ENCODE results near the gene CHTF8.

The CHTF8 gene

DNA sequence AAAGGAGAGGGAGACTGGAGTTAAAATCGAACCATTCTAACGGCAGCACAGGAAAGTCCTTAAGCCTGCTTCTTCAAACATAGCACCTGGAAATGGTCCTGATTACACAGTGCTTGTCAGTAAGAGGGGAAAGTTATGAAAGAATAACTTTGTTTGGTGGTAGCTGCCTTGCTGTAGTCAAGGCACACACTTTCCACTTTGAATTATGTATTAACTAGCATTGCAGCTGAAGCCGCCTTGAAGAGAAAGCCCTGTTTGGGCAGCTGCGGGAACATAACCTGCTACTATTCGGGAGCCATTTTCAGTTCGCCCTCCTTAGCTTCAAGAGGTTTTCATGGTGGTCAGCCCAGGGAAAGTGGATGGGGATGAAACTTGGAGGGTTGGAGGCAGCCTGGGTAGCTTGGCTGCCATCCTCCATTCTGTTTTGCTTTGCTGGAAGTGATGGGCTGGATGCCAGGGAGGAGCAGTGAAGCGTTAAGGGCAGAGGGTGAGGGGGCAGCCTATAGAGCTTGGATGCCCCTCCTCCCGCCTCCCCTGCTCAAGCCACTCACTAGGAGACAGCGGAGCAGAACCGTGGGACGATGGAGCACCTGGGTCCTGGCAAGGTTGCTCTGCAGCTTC is 32.2 kb downstream of the CHTF8 start:
- Histone ChIP-seq H3K36me3 (ENCODE audit: insufficient read depth, low read length) (no peaks in the 10 kb centered on the region), H3K9me3 (ENCODE audit: control insufficient read depth, insufficient read depth, low read length) (no peaks in the 10 kb centered on the region), H3K9ac (ENCODE audit: low read depth, low read length) (no peak overlapping the region; the same call in 1 of the 2 replicates), H3K4me1 (ENCODE audit: insufficient read depth, low read length) (peaks cover 31% of the 10 kb centered on the region)

DNA sequence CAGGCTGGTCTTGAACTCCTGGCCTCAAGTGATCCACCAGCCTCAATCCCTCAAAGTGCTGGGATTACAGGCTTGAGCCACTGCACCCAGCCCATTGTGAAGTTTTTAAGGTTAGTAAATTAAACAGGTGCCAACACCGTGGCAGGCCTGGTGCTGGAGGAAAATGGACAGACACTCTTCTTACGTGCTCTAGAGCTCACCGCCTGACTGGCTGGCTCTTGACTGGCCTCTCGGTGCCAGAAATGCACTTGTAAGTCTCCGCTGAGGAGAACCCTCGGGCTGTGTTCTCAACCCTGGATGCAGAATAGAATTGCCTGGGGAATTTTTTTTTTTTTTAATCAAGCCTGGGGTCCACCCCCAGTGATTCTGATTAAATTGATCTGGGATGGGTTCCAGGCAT is 37.2 kb downstream of the CHTF8 start:
- Histone ChIP-seq H3K9me3 (ENCODE audit: control insufficient read depth, insufficient read depth, low read length) (no peaks in the 10 kb centered on the region), H3K4me1 (ENCODE audit: insufficient read depth, low read length) (peaks cover 20% of the 10 kb centered on the region), H3K36me3 (ENCODE audit: insufficient read depth, low read length) (no peaks in the 10 kb centered on the region), H3K9ac (ENCODE audit: low read depth, low read length) (no peak overlapping the region)

- H3K9ac ChIP-seq (ENCODE audit: low read depth, low read length): no peak overlapping the region
- H3K36me3 ChIP-seq (ENCODE audit: insufficient read depth, low read length): no peaks in the 10 kb centered on the region
- H3K4me1 ChIP-seq (ENCODE audit: insufficient read depth, low read length): peaks cover 20% of the 10 kb centered on the region
- H3K9me3 ChIP-seq (ENCODE audit: control insufficient read depth, insufficient read depth, low read length): no peaks in the 10 kb centered on the region
Observed at GRCh38 chr16:69094501-69094900, 37.9 kb downstream of the CHTF8 start.

DNA sequence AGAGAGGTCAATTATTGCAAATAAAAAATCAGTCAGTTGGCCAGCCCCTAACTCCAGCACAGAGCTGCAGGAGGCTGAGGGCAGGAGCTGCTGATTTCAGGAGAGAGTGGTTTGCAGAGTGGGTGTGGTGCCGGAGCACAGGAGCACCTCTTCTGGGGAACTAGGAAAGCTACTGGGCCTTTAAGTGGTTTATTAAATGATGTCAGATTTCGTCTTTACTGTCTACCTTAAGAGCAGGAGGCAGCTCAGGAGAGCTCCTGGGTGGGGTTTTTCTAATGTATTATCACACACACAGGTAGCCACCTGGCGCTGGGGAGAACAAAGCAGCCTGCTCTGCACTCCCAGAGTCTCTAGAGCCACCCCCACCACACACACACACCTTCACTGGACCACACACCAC is 38.4 kb downstream of the CHTF8 start:
- no peaks in the 10 kb centered on the region for H3K9me3 ChIP-seq (ENCODE audit: control insufficient read depth, insufficient read depth, low read length)
- H3K9ac ChIP-seq (ENCODE audit: low read depth, low read length): no peak overlapping the region
- H3K36me3 ChIP-seq (ENCODE audit: insufficient read depth, low read length): no peaks in the 10 kb centered on the region
- H3K4me1 ChIP-seq (ENCODE audit: insufficient read depth, low read length): peaks cover 25% of the 10 kb centered on the region

DNA sequence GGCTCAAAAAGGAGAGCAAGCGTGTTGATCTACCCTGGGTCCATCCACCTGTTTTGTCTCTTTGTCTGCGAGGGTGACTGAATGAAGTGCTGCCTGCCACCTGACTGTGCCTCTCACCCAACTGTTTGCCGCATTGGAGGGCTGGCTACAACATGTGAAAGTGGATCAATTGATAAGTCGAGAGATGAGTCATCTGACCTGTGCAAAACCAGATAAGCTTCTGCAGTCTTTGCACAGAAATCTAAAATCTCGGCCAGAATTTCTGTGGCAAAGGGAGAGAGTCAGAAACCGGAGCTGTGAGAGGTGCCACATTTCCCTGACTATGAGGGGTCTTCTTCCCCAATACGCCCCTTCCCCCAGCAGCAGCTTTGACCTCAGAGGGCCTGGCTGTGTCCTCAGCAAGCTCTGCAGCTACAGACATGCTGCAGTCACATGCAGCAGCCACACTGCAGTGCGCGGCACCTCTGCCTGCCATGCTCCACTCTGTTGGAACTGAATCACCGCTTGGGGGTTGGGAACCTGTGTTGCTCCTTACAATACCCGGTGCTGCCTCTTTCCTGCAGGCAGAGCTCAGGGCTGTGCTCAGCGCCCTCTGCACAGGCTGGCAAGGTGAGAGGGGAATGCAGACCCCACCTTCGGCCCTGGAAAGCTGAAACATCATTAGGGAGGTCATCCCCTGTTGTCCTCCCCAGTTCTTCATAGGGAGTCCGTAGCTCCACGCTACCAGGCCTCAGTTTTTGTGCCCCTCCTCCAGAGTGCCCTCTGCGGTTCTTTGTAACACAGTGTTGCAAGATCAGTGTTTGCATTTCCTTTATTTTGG is 43.1 kb downstream of the CHTF8 start:
- H3K4me1 ChIP-seq (ENCODE audit: insufficient read depth, low read length): peaks cover 22% of the 10 kb centered on the region
- no peaks in the 10 kb centered on the region for H3K9me3 ChIP-seq (ENCODE audit: control insufficient read depth, insufficient read depth, low read length)
- H3K36me3 ChIP-seq (ENCODE audit: insufficient read depth, low read length): no peaks in the 10 kb centered on the region
- peak overlapping the region; percentile 4; the same call in 1 of the 2 replicates for H3K9ac ChIP-seq (ENCODE audit: low read depth, low read length)

GRCh38 chr16:69088684-69089083 is 43.7 kb downstream of the CHTF8 start:
- peaks cover 22% of the 10 kb centered on the region for H3K4me1 ChIP-seq (ENCODE audit: insufficient read depth, low read length)
- H3K36me3 ChIP-seq (ENCODE audit: insufficient read depth, low read length): no peaks in the 10 kb centered on the region
- H3K9me3 ChIP-seq (ENCODE audit: control insufficient read depth, insufficient read depth, low read length): no peaks in the 10 kb centered on the region
- peak overlapping the region; percentile 4; the same call in 1 of the 2 replicates for H3K9ac ChIP-seq (ENCODE audit: low read depth, low read length)

DNA sequence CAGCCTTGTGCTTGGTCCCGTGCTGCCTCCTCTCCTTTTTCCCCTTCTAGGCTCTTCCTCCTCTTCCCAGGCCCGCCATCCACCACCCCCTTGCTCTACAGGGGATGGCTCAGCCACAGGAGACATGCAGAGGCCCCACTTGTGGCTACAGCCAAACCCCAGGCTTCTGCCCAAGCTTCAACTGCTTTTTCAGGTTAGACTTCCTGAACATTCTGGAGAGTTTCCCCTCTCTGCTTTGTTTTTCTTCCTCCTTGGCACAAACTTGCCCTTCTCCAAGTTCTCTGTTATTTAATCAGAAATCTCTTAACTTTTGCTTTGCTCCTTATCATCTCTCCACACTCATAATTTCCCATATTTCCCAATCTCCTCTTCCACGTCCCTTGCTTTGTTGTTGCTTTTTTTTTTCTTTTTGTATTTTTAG is 45.2 kb downstream of the CHTF8 start:
- Histone ChIP-seq H3K9ac (ENCODE audit: low read depth, low read length) (no peak overlapping the region), H3K36me3 (ENCODE audit: insufficient read depth, low read length) (no peaks in the 10 kb centered on the region), H3K4me1 (ENCODE audit: insufficient read depth, low read length) (peaks cover 22% of the 10 kb centered on the region), H3K9me3 (ENCODE audit: control insufficient read depth, insufficient read depth, low read length) (no peaks in the 10 kb centered on the region)

- no peaks in the 10 kb centered on the region for H3K9me3 ChIP-seq (ENCODE audit: control insufficient read depth, insufficient read depth, low read length)
- no peak overlapping the region for H3K9ac ChIP-seq (ENCODE audit: low read depth, low read length)
- no peaks in the 10 kb centered on the region for H3K36me3 ChIP-seq (ENCODE audit: insufficient read depth, low read length)
- peaks cover 21% of the 10 kb centered on the region for H3K4me1 ChIP-seq (ENCODE audit: insufficient read depth, low read length)
Observed at GRCh38 chr16:69085032-69085695, 47.2 kb downstream of the CHTF8 start.

GRCh38 chr16:69084289-69084688 is 48.1 kb downstream of the CHTF8 start:
- Histone ChIP-seq H3K36me3 (ENCODE audit: insufficient read depth, low read length) (no peaks in the 10 kb centered on the region), H3K9me3 (ENCODE audit: control insufficient read depth, insufficient read depth, low read length) (no peaks in the 10 kb centered on the region), H3K9ac (ENCODE audit: low read depth, low read length) (no peak overlapping the region), H3K4me1 (ENCODE audit: insufficient read depth, low read length) (peaks cover 13% of the 10 kb centered on the region; the same call in 1 of the 2 replicates)

- Histone ChIP-seq H3K9ac (ENCODE audit: low read depth, low read length) (no peak overlapping the region), H3K36me3 (ENCODE audit: insufficient read depth, low read length) (no peaks in the 10 kb centered on the region), H3K9me3 (ENCODE audit: control insufficient read depth, insufficient read depth, low read length) (no peaks in the 10 kb centered on the region), H3K4me1 (ENCODE audit: insufficient read depth, low read length) (peaks cover 11% of the 10 kb centered on the region)
Observed at GRCh38 chr16:69083306-69083941, 49.0 kb downstream of the CHTF8 start.

- Histone ChIP-seq H3K4me1 (ENCODE audit: insufficient read depth, low read length) (peaks cover 30% of the 10 kb centered on the region), H3K9ac (ENCODE audit: low read depth, low read length) (no peak overlapping the region), H3K36me3 (ENCODE audit: insufficient read depth, low read length) (no peaks in the 10 kb centered on the region)
Observed at GRCh38 chr16:69079697-69080096, 52.7 kb downstream of the CHTF8 start.

GRCh38 chr16:69078073-69078472 is 54.3 kb downstream of the CHTF8 start:
- Histone ChIP-seq H3K9me3 (ENCODE audit: control insufficient read depth, insufficient read depth, low read length) (no peaks in the 10 kb centered on the region), H3K36me3 (ENCODE audit: insufficient read depth, low read length) (no peaks in the 10 kb centered on the region), H3K4me1 (ENCODE audit: insufficient read depth, low read length) (peaks cover 36% of the 10 kb centered on the region), H3K9ac (ENCODE audit: low read depth, low read length) (no peak overlapping the region)

More at GRCh38 chr16:69079697-69080096, 52.7 kb downstream of the CHTF8 start:
- H3K9me3 ChIP-seq (ENCODE audit: control insufficient read depth, insufficient read depth, low read length): no peaks in the 10 kb centered on the region

- H3K9ac ChIP-seq (ENCODE audit: low read depth, low read length): no peak overlapping the region
- H3K36me3 ChIP-seq (ENCODE audit: insufficient read depth, low read length): no peaks in the 10 kb centered on the region
- H3K9me3 ChIP-seq (ENCODE audit: control insufficient read depth, insufficient read depth, low read length): no peaks in the 10 kb centered on the region
- H3K4me1 ChIP-seq (ENCODE audit: insufficient read depth, low read length): peaks cover 44% of the 10 kb centered on the region
Observed at GRCh38 chr16:69077251-69077650, 55.1 kb downstream of the CHTF8 start.

- H3K4me1 ChIP-seq (ENCODE audit: insufficient read depth, low read length): peaks cover 54% of the 10 kb centered on the region
- H3K36me3 ChIP-seq (ENCODE audit: insufficient read depth, low read length): no peaks in the 10 kb centered on the region
- peak overlapping the region; percentile 16 for H3K9ac ChIP-seq (ENCODE audit: low read depth, low read length)
- no peaks in the 10 kb centered on the region for H3K9me3 ChIP-seq (ENCODE audit: control insufficient read depth, insufficient read depth, low read length)
Observed at GRCh38 chr16:69073181-69073702, 59.1 kb downstream of the CHTF8 start.

All from ES-I3 (cell line).